Measurements from ENCODE around the gene BPIFB3. TPM values are rescaled to one million over a fixed set of nuclear protein-coding genes. Genes with fewer than 3 reads are reported as not detected.

BPIFB3 gene
- total RNA-seq, 1 experiment from 2014 or later, result not detected

DNA sequence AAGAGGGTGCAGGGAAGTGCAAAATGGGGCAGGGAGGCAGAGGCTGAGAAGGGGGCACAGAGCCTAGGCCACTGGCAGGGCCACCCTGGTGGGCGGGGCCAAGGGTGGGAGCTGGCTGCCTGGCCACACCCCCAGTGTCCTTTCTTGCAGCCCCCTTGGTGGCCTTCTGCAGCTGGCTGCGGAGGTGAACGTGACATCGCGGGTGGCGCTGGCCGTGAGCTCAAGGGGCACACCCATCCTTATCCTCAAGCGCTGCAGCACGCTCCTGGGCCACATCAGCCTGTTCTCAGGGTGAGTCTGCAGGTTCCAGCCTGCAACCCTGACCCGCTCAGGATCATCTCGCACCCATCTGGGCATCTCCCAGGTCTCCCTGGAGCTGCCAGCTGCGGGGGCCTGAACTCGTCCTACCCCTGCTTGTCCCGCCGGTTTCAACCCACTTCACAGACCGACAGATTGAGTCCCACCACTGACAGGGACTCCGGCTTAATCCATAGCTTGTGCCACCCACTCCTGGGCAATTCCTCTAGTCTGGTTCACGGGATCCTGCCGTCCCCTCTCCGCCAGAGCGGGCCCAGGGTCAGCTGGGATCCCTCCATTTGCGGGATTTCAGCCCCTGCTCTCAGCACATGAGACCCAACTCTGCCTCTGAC, 6.2 kb downstream of the BPIFB3 start:
- DNase-seq, result no peak
- no peak overlapping the region for H3K4me3 ChIP-seq (ENCODE audit: low read length)
- no peak overlapping the region for H3K4me2 ChIP-seq (ENCODE audit: low read depth, low read length, poor library complexity, severe bottlenecking)
- H3K9me2 ChIP-seq (replicated peaks; ENCODE audit: insufficient read depth, low read length), result no peaks in the 10 kb centered on the region
- no peak overlapping the region for H3K27ac ChIP-seq (ENCODE audit: low read length)
- no peaks in the 10 kb centered on the region for H3K27me3 ChIP-seq (ENCODE audit: low read length)
- H4K20me1 ChIP-seq (ENCODE audit: insufficient read depth, low read depth, low read length), result no peaks in the 10 kb centered on the region
- H3K79me2 ChIP-seq (ENCODE audit: low read length), result no peaks in the 10 kb centered on the region
- no peaks in the 10 kb centered on the region for H3K36me3 ChIP-seq (ENCODE audit: insufficient read depth, low read length)
- no peak overlapping the region for H2AFZ ChIP-seq (ENCODE audit: low read length)
- no peaks in the 10 kb centered on the region for H3K9me3 ChIP-seq (ENCODE audit: low read length)
- H3K9ac ChIP-seq (ENCODE audit: low read length), result no peak overlapping the region
- no peaks in the 10 kb centered on the region for H3K4me1 ChIP-seq (ENCODE audit: low read length)

DNA sequence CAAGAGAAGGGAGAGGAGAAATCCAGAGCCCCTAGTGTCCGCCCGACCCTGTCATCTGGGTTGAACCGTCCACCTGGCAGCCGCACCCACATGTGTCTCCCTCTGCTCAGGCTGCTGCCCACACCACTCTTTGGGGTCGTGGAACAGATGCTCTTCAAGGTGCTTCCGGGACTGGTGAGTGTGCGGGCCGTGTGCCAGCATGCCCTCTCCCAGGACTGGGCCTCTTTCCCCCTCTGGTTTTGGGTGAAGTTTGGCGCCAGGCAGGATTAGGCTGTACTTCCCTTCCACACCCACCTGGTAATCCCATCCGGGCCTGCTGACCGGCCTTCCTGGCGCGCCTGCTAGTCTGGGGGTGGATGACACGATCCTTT, 7.9 kb downstream of the BPIFB3 start:
- H3K27me3 ChIP-seq (ENCODE audit: low read length), result no peaks in the 10 kb centered on the region
- H4K20me1 ChIP-seq (ENCODE audit: insufficient read depth, low read depth, low read length), result no peaks in the 10 kb centered on the region
- H2AFZ ChIP-seq (ENCODE audit: low read length), result no peak overlapping the region
- H3K9ac ChIP-seq (ENCODE audit: low read length), result no peak overlapping the region
- no peaks in the 10 kb centered on the region for H3K79me2 ChIP-seq (ENCODE audit: low read length)
- no peak overlapping the region for H3K4me2 ChIP-seq (ENCODE audit: low read depth, low read length, poor library complexity, severe bottlenecking)
- no peak for DNase-seq
- no peaks in the 10 kb centered on the region for H3K9me3 ChIP-seq (ENCODE audit: low read length)
- H3K27ac ChIP-seq (ENCODE audit: low read length), result no peak overlapping the region
- no peaks in the 10 kb centered on the region for H3K9me2 ChIP-seq (replicated peaks; ENCODE audit: insufficient read depth, low read length)
- no peak overlapping the region for H3K4me3 ChIP-seq (ENCODE audit: low read length)
- no peaks in the 10 kb centered on the region for H3K4me1 ChIP-seq (ENCODE audit: low read length)
- no peaks in the 10 kb centered on the region for H3K36me3 ChIP-seq (ENCODE audit: insufficient read depth, low read length)

DNA sequence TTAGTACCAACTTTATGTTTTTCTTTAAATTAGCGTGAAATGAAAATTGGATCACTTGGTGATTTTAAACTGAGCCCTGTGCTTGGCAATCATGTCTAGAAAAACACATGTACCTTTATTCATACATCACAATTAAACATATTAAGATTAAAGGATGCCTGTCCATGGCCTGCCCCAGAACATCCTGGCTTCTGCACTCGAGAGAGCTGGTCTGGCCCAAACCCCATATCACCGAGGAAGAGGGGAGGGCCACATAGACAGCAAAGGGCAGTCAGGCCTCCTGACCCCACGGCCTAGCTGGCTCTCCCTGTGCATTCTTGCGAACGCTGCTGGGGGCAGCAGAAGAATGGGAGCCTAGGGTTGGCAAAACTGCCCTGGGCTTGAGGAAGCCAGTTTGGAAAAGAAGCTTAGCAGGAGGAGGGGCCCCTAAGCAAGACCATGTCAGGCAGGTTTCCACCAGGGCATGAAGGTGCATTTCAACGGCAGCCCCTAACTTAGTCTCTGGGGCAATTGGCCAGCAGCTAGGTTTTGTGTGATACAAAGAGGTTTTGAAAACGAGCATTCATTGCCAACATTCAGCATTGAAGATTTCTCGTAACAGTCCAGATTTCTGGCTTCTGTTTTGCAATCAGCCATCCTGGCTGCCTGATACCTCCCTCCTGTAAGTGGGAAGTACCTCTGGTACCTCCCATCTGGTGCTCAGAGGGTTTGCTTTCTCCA, 8.6 kb downstream of the BPIFB3 start:
- no peaks in the 10 kb centered on the region for H3K4me1 ChIP-seq (ENCODE audit: low read length)
- no peak for DNase-seq
- H3K4me3 ChIP-seq (ENCODE audit: low read length), result no peak overlapping the region
- no peaks in the 10 kb centered on the region for H3K79me2 ChIP-seq (ENCODE audit: low read length)
- no peak overlapping the region for H3K4me2 ChIP-seq (ENCODE audit: low read depth, low read length, poor library complexity, severe bottlenecking)
- H3K9me2 ChIP-seq (replicated peaks; ENCODE audit: insufficient read depth, low read length), result no peaks in the 10 kb centered on the region
- no peaks in the 10 kb centered on the region for H4K20me1 ChIP-seq (ENCODE audit: insufficient read depth, low read depth, low read length)
- H3K9me3 ChIP-seq (ENCODE audit: low read length), result no peaks in the 10 kb centered on the region
- H2AFZ ChIP-seq (ENCODE audit: low read length), result no peak overlapping the region
- no peaks in the 10 kb centered on the region for H3K36me3 ChIP-seq (ENCODE audit: insufficient read depth, low read length)
- H3K27me3 ChIP-seq (ENCODE audit: low read length), result no peaks in the 10 kb centered on the region
- no peak overlapping the region for H3K27ac ChIP-seq (ENCODE audit: low read length)
- no peak overlapping the region for H3K9ac ChIP-seq (ENCODE audit: low read length)

DNA sequence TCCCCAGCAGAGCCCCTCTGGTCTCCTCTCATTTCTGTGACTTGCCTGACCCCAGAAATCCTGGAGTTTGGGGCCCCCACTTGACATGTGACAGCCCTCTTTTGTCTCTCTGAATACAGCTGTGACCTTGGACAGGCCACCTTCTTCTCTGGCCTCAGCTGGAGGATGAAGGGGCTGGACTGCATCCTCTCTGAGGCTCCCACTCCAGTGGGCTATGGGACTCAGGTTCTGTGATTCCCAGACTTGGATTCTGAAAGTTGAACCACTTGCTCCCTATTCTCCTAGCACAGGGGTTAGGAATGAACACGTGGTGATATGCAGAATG, 9.1 kb downstream of the BPIFB3 start:
- H4K20me1 ChIP-seq (ENCODE audit: insufficient read depth, low read depth, low read length), result no peaks in the 10 kb centered on the region

DNA sequence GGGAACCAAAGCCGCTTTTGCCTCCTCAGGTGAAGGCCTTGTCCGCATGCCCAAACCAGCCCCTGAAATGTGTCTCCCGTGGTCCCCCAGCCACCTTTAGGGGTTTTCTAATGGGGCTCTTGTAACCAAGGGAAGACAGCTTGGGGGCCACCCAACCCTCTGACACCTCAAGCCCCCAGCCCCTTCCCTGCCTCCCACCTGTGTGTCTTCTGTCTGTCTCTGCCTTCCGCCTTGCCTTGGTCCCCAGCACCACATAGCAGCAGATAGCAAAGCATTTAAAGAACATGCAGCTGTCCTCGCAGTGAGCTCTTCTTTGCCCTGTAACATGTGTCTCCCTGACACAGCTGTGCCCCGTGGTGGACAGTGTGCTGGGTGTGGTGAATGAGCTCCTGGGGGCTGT, 9.6 kb downstream of the BPIFB3 start:
- Histone ChIP-seq H4K20me1 (ENCODE audit: insufficient read depth, low read depth, low read length) (no peaks in the 10 kb centered on the region), H3K27ac (ENCODE audit: low read length) (no peak overlapping the region)

More for the DNA sequence above, 9.1 kb downstream of the BPIFB3 start:
- Histone ChIP-seq H3K9me3 (ENCODE audit: low read length) (no peaks in the 10 kb centered on the region), H3K27ac (ENCODE audit: low read length) (no peak overlapping the region), H3K4me1 (ENCODE audit: low read length) (no peaks in the 10 kb centered on the region), H3K4me3 (ENCODE audit: low read length) (no peak overlapping the region), H3K4me2 (ENCODE audit: low read depth, low read length, poor library complexity, severe bottlenecking) (no peak overlapping the region), H3K9ac (ENCODE audit: low read length) (no peak overlapping the region), H3K36me3 (ENCODE audit: insufficient read depth, low read length) (no peaks in the 10 kb centered on the region), H3K9me2 (replicated peaks; ENCODE audit: insufficient read depth, low read length) (no peaks in the 10 kb centered on the region), H2AFZ (ENCODE audit: low read length) (no peak overlapping the region), H3K79me2 (ENCODE audit: low read length) (no peaks in the 10 kb centered on the region), H3K27me3 (ENCODE audit: low read length) (no peaks in the 10 kb centered on the region)
- DNase-seq, result no peak

DNA sequence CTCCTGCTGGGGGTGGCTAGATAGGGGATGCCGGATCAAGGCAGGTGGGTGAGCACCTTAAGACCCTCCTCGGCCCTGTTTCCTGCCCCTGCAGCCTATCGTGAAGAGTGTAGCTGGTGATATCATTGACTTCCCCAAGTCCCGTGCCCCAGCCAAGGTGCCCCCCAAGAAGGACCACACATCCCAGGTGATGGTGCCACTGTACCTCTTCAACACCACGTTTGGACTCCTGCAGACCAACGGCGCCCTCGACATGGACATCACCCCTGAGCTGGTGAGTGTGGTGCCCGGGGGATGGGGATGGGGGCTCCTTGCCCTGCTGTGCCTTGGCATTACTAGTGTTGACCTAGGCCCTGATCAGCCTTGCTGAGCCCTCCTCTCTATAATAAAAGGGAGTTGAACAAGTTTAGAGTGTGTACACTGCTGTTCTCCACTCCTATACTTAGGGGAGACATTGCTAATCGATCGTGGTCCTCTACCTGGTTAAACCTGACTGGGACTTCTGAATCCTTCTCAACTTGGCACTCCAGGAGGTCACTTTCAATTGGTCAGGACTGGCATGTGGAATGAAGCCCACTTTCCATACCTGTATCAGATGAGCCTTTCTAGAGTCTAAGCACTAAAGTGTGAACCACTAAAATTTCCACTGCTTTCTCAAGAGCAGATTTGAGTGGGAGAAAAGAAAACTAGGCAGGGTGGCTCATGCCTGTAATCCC, 11.0 kb downstream of the BPIFB3 start:
- Histone ChIP-seq H3K9ac (ENCODE audit: low read length) (no peak overlapping the region), H3K27me3 (ENCODE audit: low read length) (no peaks in the 10 kb centered on the region), H3K27ac (ENCODE audit: low read length) (no peak overlapping the region), H4K20me1 (ENCODE audit: insufficient read depth, low read depth, low read length) (no peaks in the 10 kb centered on the region), H3K36me3 (ENCODE audit: insufficient read depth, low read length) (no peaks in the 10 kb centered on the region), H3K9me2 (replicated peaks; ENCODE audit: insufficient read depth, low read length) (no peaks in the 10 kb centered on the region), H3K9me3 (ENCODE audit: low read length) (no peaks in the 10 kb centered on the region), H3K79me2 (ENCODE audit: low read length) (no peaks in the 10 kb centered on the region), H3K4me2 (ENCODE audit: low read depth, low read length, poor library complexity, severe bottlenecking) (no peak overlapping the region), H3K4me1 (ENCODE audit: low read length) (no peaks in the 10 kb centered on the region), H3K4me3 (ENCODE audit: low read length) (no peak overlapping the region), H2AFZ (ENCODE audit: low read length) (no peak overlapping the region)
- no peak for DNase-seq

More for the DNA sequence above, 9.6 kb downstream of the BPIFB3 start:
- Histone ChIP-seq H3K9ac (ENCODE audit: low read length) (no peak overlapping the region), H3K4me1 (ENCODE audit: low read length) (no peaks in the 10 kb centered on the region), H3K9me2 (replicated peaks; ENCODE audit: insufficient read depth, low read length) (no peaks in the 10 kb centered on the region), H3K79me2 (ENCODE audit: low read length) (no peaks in the 10 kb centered on the region), H3K9me3 (ENCODE audit: low read length) (no peaks in the 10 kb centered on the region), H3K4me2 (ENCODE audit: low read depth, low read length, poor library complexity, severe bottlenecking) (no peak overlapping the region), H3K4me3 (ENCODE audit: low read length) (no peak overlapping the region), H3K27me3 (ENCODE audit: low read length) (no peaks in the 10 kb centered on the region), H2AFZ (ENCODE audit: low read length) (no peak overlapping the region), H3K36me3 (ENCODE audit: insufficient read depth, low read length) (no peaks in the 10 kb centered on the region)
- DNase-seq, result no peak

DNA sequence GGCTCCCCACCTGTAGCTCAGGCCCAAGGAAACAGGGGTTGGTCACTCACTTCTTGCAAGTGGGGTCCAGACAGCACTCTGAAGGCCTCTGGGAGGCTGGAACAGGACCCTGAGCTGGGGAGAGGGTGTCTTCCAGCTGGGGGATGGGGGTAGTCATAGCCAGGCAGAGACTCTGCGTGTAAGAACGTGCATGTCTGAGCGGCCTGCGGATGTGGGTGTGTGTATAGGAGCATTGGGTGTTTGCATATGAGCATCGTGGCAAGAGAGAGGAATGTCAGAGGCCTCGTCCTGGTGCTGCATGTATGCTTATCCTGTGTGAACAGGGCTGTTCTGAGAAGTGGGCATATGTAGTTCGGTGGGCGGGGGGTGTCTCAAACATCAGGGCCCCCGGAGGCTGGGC, 12.1 kb downstream of the BPIFB3 start:
- H3K9me3 ChIP-seq (ENCODE audit: low read length), result no peaks in the 10 kb centered on the region

DNA sequence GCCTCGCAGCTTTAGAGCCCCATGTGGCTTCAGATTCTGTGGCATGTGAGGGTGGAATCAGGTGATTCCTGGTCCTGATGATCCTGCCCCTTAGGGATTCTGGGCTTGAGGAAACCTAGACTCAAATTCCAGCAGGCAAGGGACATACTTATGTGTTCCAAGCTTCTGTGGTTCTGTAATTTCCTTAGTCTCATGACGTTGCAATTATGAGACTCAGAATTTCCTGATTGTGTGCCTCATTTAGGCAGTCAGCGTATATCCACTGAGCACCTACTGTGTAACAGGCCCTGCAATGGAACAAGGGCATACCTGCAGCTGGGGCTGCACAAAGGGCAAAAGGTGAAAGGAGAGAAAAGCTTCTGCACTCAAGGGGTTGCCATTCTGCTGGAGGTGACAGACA, 14.1 kb downstream of the BPIFB3 start:
- Histone ChIP-seq H4K20me1 (ENCODE audit: insufficient read depth, low read depth, low read length) (no peaks in the 10 kb centered on the region), H3K27me3 (ENCODE audit: low read length) (no peaks in the 10 kb centered on the region), H2AFZ (ENCODE audit: low read length) (no peak overlapping the region), H3K9ac (ENCODE audit: low read length) (no peak overlapping the region), H3K36me3 (ENCODE audit: insufficient read depth, low read length) (no peaks in the 10 kb centered on the region), H3K4me1 (ENCODE audit: low read length) (no peaks in the 10 kb centered on the region), H3K4me2 (ENCODE audit: low read depth, low read length, poor library complexity, severe bottlenecking) (no peak overlapping the region), H3K27ac (ENCODE audit: low read length) (no peak overlapping the region), H3K9me3 (ENCODE audit: low read length) (no peaks in the 10 kb centered on the region), H3K9me2 (replicated peaks; ENCODE audit: insufficient read depth, low read length) (no peaks in the 10 kb centered on the region), H3K4me3 (ENCODE audit: low read length) (no peak overlapping the region), H3K79me2 (ENCODE audit: low read length) (no peaks in the 10 kb centered on the region)
- DNase-seq, result no peak

More for the DNA sequence above, 12.1 kb downstream of the BPIFB3 start:
- Histone ChIP-seq H3K4me2 (ENCODE audit: low read depth, low read length, poor library complexity, severe bottlenecking) (no peak overlapping the region), H3K27ac (ENCODE audit: low read length) (no peak overlapping the region), H3K36me3 (ENCODE audit: insufficient read depth, low read length) (no peaks in the 10 kb centered on the region), H3K9me2 (replicated peaks; ENCODE audit: insufficient read depth, low read length) (no peaks in the 10 kb centered on the region), H4K20me1 (ENCODE audit: insufficient read depth, low read depth, low read length) (no peaks in the 10 kb centered on the region), H3K9ac (ENCODE audit: low read length) (no peak overlapping the region), H3K79me2 (ENCODE audit: low read length) (no peaks in the 10 kb centered on the region), H3K27me3 (ENCODE audit: low read length) (no peaks in the 10 kb centered on the region), H3K4me1 (ENCODE audit: low read length) (no peaks in the 10 kb centered on the region), H3K4me3 (ENCODE audit: low read length) (no peak overlapping the region), H2AFZ (ENCODE audit: low read length) (no peak overlapping the region)
- no peak for DNase-seq

All from Karpas-422 (cell line).